Neural progenitor cell (in vitro differentiated cells): Measurements from ENCODE around the gene SDHD. TPM values are rescaled to one million over a fixed set of nuclear protein-coding genes. Genes with fewer than 3 reads are reported as not detected.

Source experiments
- DNase-seq: peaks from one replicate; pipeline ENCODE4 v3.0.0-alpha.2; 2016; ENCODE audit warnings: low spot score
- H2AFZ ChIP-seq: fragments of 200-600 bp; sonication (generic); replicated peaks from 2 replicates; pipeline ENCODE4 v1.6.1; 2016; ENCODE audit warnings: antibody characterized with exemption
- H3F3A ChIP-seq: fragments of 200-600 bp; sonication (generic); 2 replicates; pipeline ENCODE4 v1.6.1; 2016; ENCODE audit warnings: antibody characterized with exemption, low read depth
- H3K27ac ChIP-seq: fragments of 200-600 bp; sonication (generic); 2 replicates; pipeline ENCODE4 v1.5.1; 2016; ENCODE audit warnings: mild to moderate bottlenecking
- H3K27me3 ChIP-seq: fragments of 200-600 bp; sonication (generic); 2 replicates; pipeline ENCODE4 v1.6.1; 2016; ENCODE audit warnings: mild to moderate bottlenecking, moderate library complexity
- H3K36me3 ChIP-seq: fragments of 200-600 bp; sonication (generic); 2 replicates; pipeline ENCODE4 v1.5.1; 2016
- H3K4me1 ChIP-seq: fragments of 200-600 bp; sonication (generic); 2 replicates; pipeline ENCODE4 v1.6.1; 2016; ENCODE audit warnings: mixed run types
- H3K4me2 ChIP-seq: fragments of 200-600 bp; sonication (generic); 2 replicates; pipeline ENCODE4 v1.6.1; 2016
- H3K4me3 ChIP-seq: fragments of 200-600 bp; sonication (generic); 2 replicates; pipeline ENCODE4 v1.5.1; 2016
- H3K79me2 ChIP-seq: fragments of 200-600 bp; sonication (generic); 2 replicates; pipeline ENCODE4 v1.6.1; 2016; ENCODE audit warnings: low read depth
- H3K9ac ChIP-seq: fragments of 200-600 bp; sonication (generic); 2 replicates; pipeline ENCODE4 v1.6.1; 2016
- H3K9me3 ChIP-seq: fragments of 200-600 bp; sonication (generic); 2 replicates; pipeline ENCODE4 v1.5.1; 2016; ENCODE audit warnings: low read depth
- H4K20me1 ChIP-seq: fragments of 200-600 bp; sonication (generic); 2 replicates; pipeline ENCODE4 v1.6.1; 2016; ENCODE audit warnings: low read depth
- H3K27ac Mint-ChIP-seq: 3 replicates; pipeline ENCODE4 v1.8.0; 2021; ENCODE audit warnings: mixed read lengths
- H3K27me3 Mint-ChIP-seq: 2 replicates; pipeline ENCODE4 v1.8.0; 2022; ENCODE audit warnings: low read depth, mild to moderate bottlenecking, inconsistent platforms, moderate library complexity, mixed read lengths; ENCODE audit not compliant: insufficient read depth
- H3K36me3 Mint-ChIP-seq: 3 replicates; pipeline ENCODE4 v1.8.0; 2021; ENCODE audit warnings: mixed read lengths
- H3K4me1 Mint-ChIP-seq: 3 replicates; pipeline ENCODE4 v1.8.0; 2021; ENCODE audit warnings: mixed read lengths
- H3K4me3 Mint-ChIP-seq: 3 replicates; pipeline ENCODE4 v1.8.0; 2021; ENCODE audit warnings: mild to moderate bottlenecking, moderate library complexity, mixed read lengths
- H3K9me3 Mint-ChIP-seq: 3 replicates; pipeline ENCODE4 v1.8.0; 2020; ENCODE audit warnings: mixed read lengths
- EZH2 ChIP-seq: fragments of 200-600 bp; sonication (generic); IDR thresholded peaks from 2 replicates; pipeline ENCODE4 v1.6.1; 2017; ENCODE audit warnings: antibody characterized with exemption, mild to moderate bottlenecking, moderate library complexity
- EZH2phosphoT487 ChIP-seq: fragments of 200-600 bp; sonication (generic); IDR thresholded peaks from 2 replicates; pipeline ENCODE4 v1.6.1; 2017; ENCODE audit warnings: antibody characterized with exemption
- total RNA-seq: library from RNA; depleted of rRNA; stranded (reverse); fragments of >200 nt; gene quantifications from 2 replicates; pipeline ENCODE4 v1.2.3, GENCODE V29; 2015; ENCODE audit warnings: low replicate concordance
- TF ChIP-seq, protein P1 (sequence below): fragments of 200-600 bp; sonication (generic); IDR thresholded peaks from 2 replicates; pipeline ENCODE4 v1.5.1; 2017; ENCODE audit warnings: antibody characterized with exemption, mild to moderate bottlenecking

Gene SDHD
- total RNA-seq, 1 donor from 2014 or later, result 75.4 TPM

DNA sequence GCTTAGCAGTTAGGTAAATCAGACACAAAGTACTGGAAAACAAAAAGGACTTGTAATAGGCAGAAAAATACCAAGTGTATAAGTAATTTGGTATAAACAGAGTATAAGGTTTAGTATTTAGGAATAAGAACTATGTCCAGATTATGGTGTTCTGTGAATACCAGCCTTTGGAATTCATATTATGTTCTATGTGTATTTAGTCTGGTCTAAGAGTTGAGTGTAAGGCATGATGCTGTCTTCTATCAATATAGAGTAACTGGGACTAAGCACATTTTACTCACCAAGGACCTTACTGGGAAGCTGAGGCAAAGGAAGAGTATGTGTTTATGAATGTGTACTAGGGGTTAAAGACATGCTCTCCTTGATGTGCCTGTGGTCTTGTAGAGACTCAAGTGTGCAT lies 9.5 kb downstream of the SDHD start:
- H3K9ac ChIP-seq, result no peak overlapping the region
- no peaks in the 10 kb centered on the region for H3F3A ChIP-seq
- Mint-ChIP-seq H3K4me3 (no peak overlapping the region), H3K27ac (no peak overlapping the region), H3K36me3 (peaks cover 10% of the 10 kb centered on the region), H3K4me1 (no peaks in the 10 kb centered on the region), H3K9me3 (no peaks in the 10 kb centered on the region), H3K27me3 (no peaks in the 10 kb centered on the region)
- no peak overlapping the region for H2AFZ ChIP-seq
- no peak overlapping the region for H3K4me3 ChIP-seq
- no peaks in the 10 kb centered on the region for H4K20me1 ChIP-seq
- peaks cover 6% of the 10 kb centered on the region for H3K36me3 ChIP-seq
- no peak overlapping the region for H3K4me2 ChIP-seq
- TF ChIP-seq, protein P1, sequence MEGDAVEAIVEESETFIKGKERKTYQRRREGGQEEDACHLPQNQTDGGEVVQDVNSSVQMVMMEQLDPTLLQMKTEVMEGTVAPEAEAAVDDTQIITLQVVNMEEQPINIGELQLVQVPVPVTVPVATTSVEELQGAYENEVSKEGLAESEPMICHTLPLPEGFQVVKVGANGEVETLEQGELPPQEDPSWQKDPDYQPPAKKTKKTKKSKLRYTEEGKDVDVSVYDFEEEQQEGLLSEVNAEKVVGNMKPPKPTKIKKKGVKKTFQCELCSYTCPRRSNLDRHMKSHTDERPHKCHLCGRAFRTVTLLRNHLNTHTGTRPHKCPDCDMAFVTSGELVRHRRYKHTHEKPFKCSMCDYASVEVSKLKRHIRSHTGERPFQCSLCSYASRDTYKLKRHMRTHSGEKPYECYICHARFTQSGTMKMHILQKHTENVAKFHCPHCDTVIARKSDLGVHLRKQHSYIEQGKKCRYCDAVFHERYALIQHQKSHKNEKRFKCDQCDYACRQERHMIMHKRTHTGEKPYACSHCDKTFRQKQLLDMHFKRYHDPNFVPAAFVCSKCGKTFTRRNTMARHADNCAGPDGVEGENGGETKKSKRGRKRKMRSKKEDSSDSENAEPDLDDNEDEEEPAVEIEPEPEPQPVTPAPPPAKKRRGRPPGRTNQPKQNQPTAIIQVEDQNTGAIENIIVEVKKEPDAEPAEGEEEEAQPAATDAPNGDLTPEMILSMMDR, result no peak
- TF ChIP-seq EZH2phosphoT487, result no peak
- no peak for TF ChIP-seq EZH2
- no peaks in the 10 kb centered on the region for H3K79me2 ChIP-seq
- no peaks in the 10 kb centered on the region for H3K9me3 ChIP-seq
- H3K27me3 ChIP-seq, result no peaks in the 10 kb centered on the region
- DNase-seq, result no peak
- H3K27ac ChIP-seq, result no peak overlapping the region
- no peaks in the 10 kb centered on the region for H3K4me1 ChIP-seq

DNA sequence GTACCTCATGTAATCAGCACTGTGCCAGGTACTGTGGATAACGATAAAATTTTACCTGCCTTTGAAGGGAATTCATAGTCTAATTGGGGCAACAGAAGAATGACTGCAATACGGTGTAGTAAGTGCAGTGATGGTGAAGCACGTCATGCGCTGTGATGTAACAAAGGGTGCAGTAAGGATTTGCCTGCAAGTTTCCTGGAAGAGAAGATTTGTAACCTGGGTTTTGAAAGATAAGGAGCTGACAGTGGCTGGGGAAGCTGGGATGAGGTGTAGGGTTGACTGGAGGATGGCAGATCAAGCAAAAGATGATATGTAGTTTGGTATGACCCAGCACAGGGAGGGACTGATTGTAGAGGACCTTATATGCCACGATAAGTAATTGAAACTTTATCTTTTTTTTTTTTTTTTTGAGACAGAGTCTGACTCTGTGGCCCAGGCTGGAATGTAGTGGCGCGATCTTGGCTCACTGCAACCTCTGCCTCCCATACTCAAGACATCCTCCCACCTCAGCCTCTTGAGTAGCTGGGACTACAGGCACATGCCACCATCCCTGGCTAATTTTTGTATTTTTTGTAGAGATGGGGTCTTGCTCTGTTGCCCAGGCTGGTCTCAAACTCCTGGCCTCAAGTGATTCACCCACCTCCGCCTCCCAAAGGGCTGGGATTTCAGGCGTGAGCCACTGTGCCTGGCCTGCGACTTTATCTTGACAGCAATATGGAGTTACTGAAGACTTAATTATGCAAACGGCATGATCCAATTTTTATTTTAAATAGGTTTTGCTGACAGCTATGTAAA lies 11.3 kb downstream of the SDHD start:
- Mint-ChIP-seq H3K4me3 (no peak overlapping the region), H3K4me1 (no peaks in the 10 kb centered on the region), H3K9me3 (no peaks in the 10 kb centered on the region), H3K36me3 (no peaks in the 10 kb centered on the region), H3K27ac (no peak overlapping the region), H3K27me3 (no peaks in the 10 kb centered on the region)
- Histone ChIP-seq H3K27me3 (no peaks in the 10 kb centered on the region), H2AFZ (no peak overlapping the region), H4K20me1 (no peaks in the 10 kb centered on the region), H3K27ac (no peak overlapping the region), H3K79me2 (no peaks in the 10 kb centered on the region), H3K4me2 (no peak overlapping the region), H3K9ac (no peak overlapping the region), H3K9me3 (no peaks in the 10 kb centered on the region), H3F3A (no peaks in the 10 kb centered on the region), H3K4me3 (no peak overlapping the region), H3K4me1 (no peaks in the 10 kb centered on the region), H3K36me3 (no peaks in the 10 kb centered on the region)
- no peak for DNase-seq
- TF ChIP-seq EZH2, result no peak
- TF ChIP-seq, protein P1, result no peak
- no peak for TF ChIP-seq EZH2phosphoT487

DNA sequence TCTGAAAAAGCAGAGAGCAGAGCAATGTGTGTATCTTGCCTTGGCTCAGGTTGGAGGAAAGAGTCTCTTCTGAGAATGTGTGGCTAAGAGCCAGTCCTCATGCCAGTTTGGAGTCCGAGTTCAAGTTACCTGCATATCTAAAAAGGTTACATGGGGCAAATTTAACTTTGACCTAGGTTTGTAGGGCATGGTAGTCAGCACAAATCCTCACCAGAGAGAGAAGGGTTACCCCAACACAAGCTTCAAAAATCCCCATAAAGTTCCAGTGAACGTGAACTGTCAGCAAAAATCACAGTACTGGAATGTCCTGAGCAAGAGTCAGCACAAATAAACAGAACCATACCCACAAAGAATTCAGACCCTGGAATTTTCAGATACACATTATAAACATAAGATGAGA lies 13.8 kb downstream of the SDHD start:
- Mint-ChIP-seq H3K36me3 (no peaks in the 10 kb centered on the region), H3K4me1 (no peaks in the 10 kb centered on the region), H3K27ac (no peak overlapping the region), H3K4me3 (no peak overlapping the region), H3K9me3 (no peaks in the 10 kb centered on the region), H3K27me3 (no peaks in the 10 kb centered on the region)
- Histone ChIP-seq H3K9me3 (no peaks in the 10 kb centered on the region), H4K20me1 (no peaks in the 10 kb centered on the region), H2AFZ (no peak overlapping the region), H3K36me3 (no peaks in the 10 kb centered on the region), H3K79me2 (no peaks in the 10 kb centered on the region), H3K27me3 (no peaks in the 10 kb centered on the region), H3K4me2 (no peak overlapping the region), H3F3A (no peaks in the 10 kb centered on the region), H3K9ac (no peak overlapping the region), H3K27ac (no peak overlapping the region), H3K4me3 (no peak overlapping the region), H3K4me1 (no peaks in the 10 kb centered on the region)
- no peak for DNase-seq
- TF ChIP-seq EZH2phosphoT487 (no peak), EZH2 (no peak)
- TF ChIP-seq, protein P1, result no peak
